Measurements from ENCODE around the gene CDC5L.
A peak's percentile ranks its signal among the peaks of the same experiment; 100 is the strongest.

Gene CDC5L

DNA sequence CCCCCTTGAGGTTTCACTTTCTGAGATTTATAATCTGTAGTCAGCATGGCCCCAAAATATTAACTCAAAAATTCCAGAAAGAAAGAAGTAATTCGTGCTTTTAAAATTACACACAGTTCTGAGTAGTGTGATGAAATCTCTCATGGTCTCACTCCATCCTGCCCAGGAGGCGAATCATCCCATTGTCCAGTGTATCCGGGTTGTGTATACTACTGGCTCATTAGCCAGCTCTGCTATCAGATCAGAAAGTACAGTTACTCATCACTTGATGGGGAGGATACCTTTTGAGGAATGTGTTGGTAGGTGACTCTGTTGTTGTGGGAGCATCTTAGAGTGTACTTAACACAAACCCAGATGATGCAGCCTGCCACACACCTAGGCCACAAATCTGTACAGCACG, 65.2 kb downstream of the CDC5L start:
- no peak for DNase-seq (ENCODE audit: low spot score)

GRCh38 chr6:44453146-44453545, 65.6 kb downstream of the CDC5L start:
- DNase-seq (ENCODE audit: low spot score): no peak

- no peak for DNase-seq (ENCODE audit: low spot score)
Measured at GRCh38 chr6:44454198-44454597, 66.7 kb downstream of the CDC5L start.

GRCh38 chr6:44456070-44456965, 68.8 kb downstream of the CDC5L start:
- DNase-seq (ENCODE audit: low spot score): peak; percentile 36

DNA sequence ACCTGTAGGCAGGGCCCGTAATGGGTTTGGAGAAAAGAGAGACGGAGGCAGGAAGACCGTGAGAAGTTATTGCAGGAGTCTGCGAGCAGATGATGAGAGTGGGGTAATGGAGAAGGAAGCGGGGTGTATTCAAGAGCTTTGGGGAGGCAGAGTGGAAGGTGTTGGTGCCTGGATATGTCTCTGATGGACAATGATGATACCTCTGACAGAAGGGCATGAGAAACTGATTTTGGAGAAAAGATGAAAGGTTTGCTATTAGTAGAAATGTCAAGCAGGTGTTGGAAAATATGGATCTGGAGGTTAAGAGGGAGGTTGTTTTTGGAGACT, 69.4 kb downstream of the CDC5L start:
- DNase-seq (ENCODE audit: low spot score): no peak

- DNase-seq (ENCODE audit: low spot score): no peak
Measured at GRCh38 chr6:44457596-44457995, 70.1 kb downstream of the CDC5L start.

DNA sequence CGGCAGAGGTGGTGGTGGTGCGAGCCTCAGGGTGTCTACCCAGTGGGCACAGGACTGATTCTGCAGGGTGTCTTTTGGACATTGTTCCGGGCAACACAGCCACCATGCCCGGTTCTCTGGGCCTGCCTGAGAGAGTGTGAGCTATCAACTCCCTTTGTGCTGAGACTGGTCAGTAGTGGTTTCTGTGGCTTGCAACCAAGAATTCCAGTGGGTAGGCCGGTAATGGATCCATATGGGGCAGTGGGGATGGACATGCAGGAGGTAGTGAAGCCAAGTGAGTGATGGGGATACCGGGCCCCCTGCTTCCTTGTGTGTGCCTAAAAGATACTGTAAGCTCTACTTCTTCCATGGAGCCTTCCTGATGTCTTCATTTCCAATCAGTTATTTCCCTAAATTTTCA, 71.0 kb downstream of the CDC5L start:
- DNase-seq (ENCODE audit: low spot score): no peak

DNA sequence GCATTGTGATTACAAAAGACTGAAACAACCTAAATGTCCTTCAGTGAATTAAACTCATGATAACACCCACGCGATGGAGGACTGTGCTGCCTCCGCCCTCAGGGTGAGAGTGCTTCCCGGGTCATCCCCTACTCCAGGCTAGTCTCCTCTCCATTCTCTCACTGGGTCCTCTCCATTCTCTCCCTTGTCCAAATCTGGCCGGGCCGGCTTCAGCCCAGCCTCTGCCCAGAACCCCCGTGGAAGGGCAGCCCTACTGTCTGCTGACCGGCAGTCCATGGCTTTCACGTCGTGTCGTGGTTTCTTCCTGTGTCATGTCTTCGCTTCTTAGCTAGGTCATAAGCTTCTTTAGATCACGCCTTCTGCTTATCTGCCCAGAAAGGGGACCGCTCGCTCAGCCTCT, 74.8 kb downstream of the CDC5L start:
- no peak for DNase-seq (ENCODE audit: low spot score)

DNA sequence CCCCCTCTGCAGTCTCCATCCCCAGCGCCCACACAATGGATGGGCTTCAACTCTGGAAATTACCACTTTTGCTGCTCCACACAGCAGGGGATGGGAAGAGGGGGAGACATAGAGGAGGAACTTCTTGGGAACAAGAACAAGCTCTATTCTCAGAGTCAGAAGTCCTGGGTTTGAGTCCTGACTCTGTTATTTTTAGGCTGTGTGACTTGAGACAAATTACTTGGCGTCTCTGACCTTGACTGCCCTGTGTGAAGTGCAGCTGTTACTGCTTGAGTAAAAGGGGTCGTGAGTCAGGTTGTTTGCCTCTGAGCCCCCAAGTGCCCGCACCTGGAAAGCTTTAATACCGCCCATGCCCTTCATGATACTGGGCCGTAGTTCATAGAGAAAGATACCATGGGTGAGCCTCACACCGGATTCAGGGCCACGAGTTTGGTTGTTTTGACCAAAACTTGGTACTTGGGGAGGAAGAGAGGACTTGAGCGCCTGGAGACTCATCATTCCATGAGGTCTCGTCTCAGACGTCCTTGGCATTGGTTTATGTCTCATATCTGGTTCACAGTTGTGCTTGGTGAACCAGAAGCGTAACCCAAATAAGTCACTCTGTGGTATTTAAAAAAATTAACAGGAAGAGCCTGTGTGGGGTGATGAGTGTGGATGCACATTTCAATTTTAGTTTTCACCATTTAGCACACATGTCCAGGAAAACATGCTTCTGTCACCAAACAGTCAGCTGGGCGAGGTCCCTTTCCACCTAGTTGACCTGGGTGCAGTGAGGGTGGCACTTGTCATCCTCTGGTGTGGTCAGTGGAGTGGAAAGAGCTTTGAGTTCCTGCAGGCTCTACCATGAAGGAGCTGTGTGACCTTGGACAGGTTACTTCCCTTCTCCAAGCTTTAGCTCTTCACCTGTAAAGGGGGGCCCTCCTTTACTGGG, 75.6 kb downstream of the CDC5L start:
- DNase-seq (ENCODE audit: low spot score): no peak

DNA sequence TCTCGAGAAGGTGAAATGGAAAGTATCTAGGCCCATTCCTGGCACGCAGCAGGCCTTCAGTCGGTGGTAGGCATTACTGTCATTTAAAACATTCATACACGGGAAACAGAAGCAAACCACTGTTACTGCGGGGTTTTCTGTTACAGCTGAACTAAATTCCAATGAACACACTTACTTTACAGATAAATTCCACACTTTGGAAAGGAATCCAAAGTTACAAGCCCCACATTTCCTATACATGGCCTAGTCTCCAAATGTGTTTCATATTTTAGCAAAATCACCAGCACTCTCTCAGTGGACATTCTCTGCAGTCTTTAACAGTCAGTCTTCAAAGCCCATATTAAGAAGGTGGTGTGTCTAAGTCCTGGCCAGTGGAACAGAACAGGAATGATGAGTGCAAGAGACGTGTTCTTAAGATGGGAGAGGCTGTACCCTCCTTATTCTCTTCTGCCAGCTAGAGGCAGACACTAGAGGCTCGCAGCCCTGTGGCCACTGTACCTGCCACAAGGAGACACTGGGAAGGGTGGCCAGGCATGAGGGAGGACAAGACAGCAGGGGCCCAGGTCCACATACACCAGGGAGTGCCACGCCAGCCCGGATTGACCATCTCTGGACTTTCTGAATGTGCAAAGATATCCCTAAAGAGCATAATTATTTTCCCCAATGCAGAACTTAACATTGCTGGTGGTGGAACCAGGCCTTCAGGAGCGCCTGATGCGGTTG, 76.4 kb downstream of the CDC5L start:
- no peak for DNase-seq (ENCODE audit: low spot score)

- no peak for DNase-seq (ENCODE audit: low spot score)
Measured at GRCh38 chr6:44464527-44465310, 77.2 kb downstream of the CDC5L start.

DNA sequence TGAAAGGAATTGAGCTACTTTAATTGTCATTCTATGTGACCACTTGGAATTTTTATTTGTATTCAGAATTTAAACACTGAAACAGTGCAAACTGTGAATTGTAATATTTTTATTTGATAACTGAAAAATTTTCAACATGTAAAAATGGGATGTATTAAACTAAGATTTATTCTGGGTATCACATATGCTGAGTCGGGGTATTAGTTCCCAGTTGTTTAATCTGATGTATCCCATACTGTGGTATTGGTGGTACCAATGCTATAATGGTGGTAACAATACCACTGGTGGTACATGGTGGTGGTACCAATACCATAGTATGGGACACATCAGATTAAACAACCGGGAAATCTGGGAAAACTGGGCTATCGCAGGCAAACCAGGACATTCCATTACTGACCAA, 79.4 kb downstream of the CDC5L start:
- DNase-seq (ENCODE audit: low spot score): no peak

DNA sequence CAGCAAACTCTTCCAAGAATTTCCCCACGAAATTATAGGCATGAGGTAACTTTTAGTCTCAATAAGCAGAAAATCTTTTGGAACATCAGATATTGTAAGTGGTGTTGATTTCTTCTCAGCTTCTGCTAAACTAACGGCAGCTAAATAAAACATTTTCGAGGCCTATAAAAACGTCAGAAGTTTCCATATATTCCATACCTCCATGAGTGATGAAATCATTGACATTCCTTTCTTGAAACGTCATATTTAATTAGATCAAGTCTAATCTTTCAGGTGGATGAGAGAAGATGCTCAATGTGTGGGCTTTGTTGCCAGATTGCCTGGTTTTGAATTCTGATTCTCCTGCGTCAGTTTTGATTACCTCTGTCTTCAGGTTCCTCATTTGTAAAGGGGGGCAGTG, 81.3 kb downstream of the CDC5L start:
- DNase-seq (ENCODE audit: low spot score): no peak

DNA sequence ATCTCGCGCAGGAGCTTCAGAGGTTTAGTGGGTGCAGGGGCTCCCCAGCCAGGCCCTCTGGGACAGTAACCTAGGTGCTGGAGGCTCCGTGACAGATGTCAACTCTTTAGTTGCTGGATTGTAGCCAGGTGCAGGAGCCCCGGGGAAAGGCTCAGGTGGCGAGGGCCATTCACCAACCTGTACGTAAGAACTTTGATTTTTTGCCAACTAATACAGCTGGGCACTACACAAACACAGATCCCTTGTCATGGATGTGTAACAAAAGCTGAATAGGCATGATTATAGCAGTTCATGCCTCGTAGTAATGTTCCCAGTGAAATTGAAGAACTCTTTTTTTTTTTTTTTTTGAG, 82.6 kb downstream of the CDC5L start:
- no peak for DNase-seq (ENCODE audit: low spot score)

DNA sequence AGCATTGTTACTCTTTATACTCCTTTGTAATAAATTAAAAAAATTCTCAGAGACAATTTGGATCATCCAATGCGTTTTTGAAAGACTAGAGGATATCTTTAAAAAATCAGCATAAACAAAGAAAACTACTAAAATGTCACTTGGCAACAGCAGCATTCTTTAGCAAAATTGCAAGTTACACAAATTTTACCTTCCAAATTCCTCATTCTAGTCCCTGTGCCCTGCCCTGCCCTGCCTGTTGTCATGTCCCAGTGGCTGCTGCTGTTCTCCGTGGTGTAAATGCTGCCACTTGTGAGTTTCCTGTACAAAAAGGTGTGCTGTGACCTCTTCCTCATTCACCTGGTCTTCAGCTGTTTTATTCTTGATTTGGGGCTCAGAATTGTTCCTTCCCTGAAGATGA, 83.2 kb downstream of the CDC5L start:
- DNase-seq (ENCODE audit: low spot score): no peak

GRCh38 chr6:44471271-44471981, 83.9 kb downstream of the CDC5L start:
- DNase-seq (ENCODE audit: low spot score): no peak

- DNase-seq (ENCODE audit: low spot score): no peak
Measured at GRCh38 chr6:44472250-44472945, 84.9 kb downstream of the CDC5L start.

GRCh38 chr6:44473393-44474189, 86.1 kb downstream of the CDC5L start:
- DNase-seq (ENCODE audit: low spot score): no peak

DNA sequence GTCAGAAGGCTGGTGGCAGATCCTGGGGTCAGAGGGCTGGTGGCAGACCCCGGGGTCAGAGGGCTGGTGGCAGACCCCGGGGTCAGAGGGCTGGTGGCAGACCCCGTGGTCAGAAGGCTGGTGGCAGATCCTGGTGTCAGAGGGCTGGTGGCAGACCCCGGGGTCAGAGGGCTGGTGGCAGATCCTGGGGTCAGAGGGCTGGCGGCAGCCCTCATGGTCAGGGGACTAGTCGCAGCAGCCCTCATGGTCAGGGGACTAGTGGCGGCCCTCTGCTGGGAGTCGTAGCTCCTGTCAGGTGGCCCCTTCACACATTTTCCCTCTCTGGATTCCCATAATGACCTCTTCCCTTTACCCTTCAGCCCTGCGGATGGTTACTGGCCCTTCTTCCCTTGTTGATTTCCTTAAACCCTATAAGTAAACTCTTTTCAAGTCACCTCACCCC, 86.7 kb downstream of the CDC5L start:
- DNase-seq (ENCODE audit: low spot score): no peak

GRCh38 chr6:44474643-44475042, 87.1 kb downstream of the CDC5L start:
- DNase-seq (ENCODE audit: low spot score): no peak
